A172 (cell line): ENCODE results near the gene CACNA1D. TPM values are rescaled to one million over a fixed set of nuclear protein-coding genes. Genes with fewer than 3 reads are reported as not detected.

Source experiments
- DNase-seq: peaks from one replicate; pipeline ENCODE4 v3.0.0-alpha.2; 2015; ENCODE audit warnings: low spot score
- total RNA-seq: library from RNA; depleted of rRNA; stranded (reverse); fragments of >200 nt; shearing (Covaris generic); gene quantifications from 2 replicates; pipeline ENCODE4 v1.2.3, GENCODE V29; 2014

Gene CACNA1D
- total RNA-seq, 1 experiment from 2014 or later, result not detected

GRCh38 chr3:53495146-53495519 lies 722 bp downstream of the CACNA1D start:
- DNase-seq, result no peak

- DNase-seq, result no peak
These were observed 1.3 kb downstream of the CACNA1D start for GRCh38 chr3:53495520-53496391.

- DNase-seq, result no peak
These were observed 1.9 kb downstream of the CACNA1D start for GRCh38 chr3:53496392-53496670.

- DNase-seq, result no peak
These were observed 2.6 kb downstream of the CACNA1D start for GRCh38 chr3:53496984-53497383.

- DNase-seq, result no peak
These were observed 4.6 kb downstream of the CACNA1D start for GRCh38 chr3:53498806-53499641.

- DNase-seq, result no peak
These were observed 5.9 kb downstream of the CACNA1D start for GRCh38 chr3:53500165-53500777.

- DNase-seq, result no peak
These were observed 6.8 kb downstream of the CACNA1D start for GRCh38 chr3:53501178-53501577.

GRCh38 chr3:53502737-53503136 lies 8.3 kb downstream of the CACNA1D start:
- DNase-seq, result no peak

GRCh38 chr3:53503195-53503594 lies 8.8 kb downstream of the CACNA1D start:
- DNase-seq, result no peak

- DNase-seq, result no peak
These were observed 11.8 kb downstream of the CACNA1D start for GRCh38 chr3:53506110-53506762.

GRCh38 chr3:53506763-53507145 lies 12.3 kb downstream of the CACNA1D start:
- DNase-seq, result no peak

- no peak for DNase-seq
These were observed 15.1 kb downstream of the CACNA1D start for GRCh38 chr3:53509494-53509893.

GRCh38 chr3:53510508-53510907 lies 16.1 kb downstream of the CACNA1D start:
- no peak for DNase-seq

GRCh38 chr3:53511246-53511645 lies 16.8 kb downstream of the CACNA1D start:
- DNase-seq, result no peak

GRCh38 chr3:53513556-53514190 lies 19.3 kb downstream of the CACNA1D start:
- DNase-seq, result peak; percentile 8

GRCh38 chr3:53516339-53516738 lies 21.9 kb downstream of the CACNA1D start:
- no peak for DNase-seq

- no peak for DNase-seq
These were observed 24.1 kb downstream of the CACNA1D start for GRCh38 chr3:53518495-53518981.

- DNase-seq, result no peak
These were observed 24.8 kb downstream of the CACNA1D start for GRCh38 chr3:53519065-53519709.

- DNase-seq, result no peak
These were observed 28.9 kb downstream of the CACNA1D start for GRCh38 chr3:53523346-53523745.

- no peak for DNase-seq
These were observed 30.2 kb downstream of the CACNA1D start for GRCh38 chr3:53524566-53524965.
